GM18868 (cell line): ENCODE results near the gene USP35.
"Not testable (repeated sequence)": the region's sequence is repeated elsewhere in the genome, so short reads cannot be mapped to it uniquely, and the experiment has no call there.

ENCODE experiments used
- ATAC-seq: cut with Tn5 transposase; IDR thresholded peaks from one replicate; pipeline ENCODE4 v1.9.1; 2021; ENCODE audit warnings: mild to moderate bottlenecking, moderate library complexity; ENCODE audit not compliant: unreplicated experiment

Gene USP35

GRCh38 chr11:78170413-78170812 lies 18.3 kb upstream of the USP35 start:
- ATAC-seq: no peak

GRCh38 chr11:78170874-78171549 lies 17.7 kb upstream of the USP35 start:
- no peak for ATAC-seq

DNA sequence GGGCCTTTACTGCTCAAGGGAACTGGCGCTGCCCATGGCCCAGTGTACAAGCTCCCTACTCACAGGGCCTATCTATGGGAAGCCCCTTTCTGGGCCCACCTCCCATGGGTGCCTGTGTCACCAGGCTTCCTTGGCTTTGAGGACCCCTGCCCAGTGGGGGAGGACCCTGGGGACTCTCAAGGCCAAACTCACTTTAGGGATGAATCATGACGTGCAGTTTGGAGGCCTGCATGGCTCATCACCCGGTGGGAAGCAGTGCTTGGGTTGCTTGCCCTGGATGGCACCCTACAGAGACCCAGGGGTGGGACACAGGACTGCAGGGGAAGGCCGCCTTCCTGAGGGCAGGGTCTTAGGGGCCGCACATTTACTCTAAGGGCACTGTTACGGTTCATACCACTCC lies 16.8 kb upstream of the USP35 start:
- ATAC-seq: no peak

DNA sequence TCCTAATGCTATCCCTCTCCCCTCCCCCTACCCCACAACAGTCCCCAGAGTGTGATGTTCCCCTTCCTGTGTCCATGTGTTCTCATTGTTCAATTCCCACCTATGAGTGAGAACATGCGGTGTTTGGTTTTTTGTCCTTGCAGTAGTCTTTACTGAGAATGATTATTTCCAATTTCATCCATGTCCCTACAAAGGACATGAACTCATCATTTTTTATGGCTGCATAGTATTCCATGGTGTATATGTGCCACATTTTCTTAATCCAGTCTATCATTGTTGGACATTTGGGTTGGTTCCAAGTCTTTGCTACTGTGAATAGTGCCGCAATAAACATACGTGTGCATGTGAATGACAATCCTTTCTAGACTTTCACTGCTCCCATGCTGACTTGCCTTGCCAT lies 12.9 kb upstream of the USP35 start:
- ATAC-seq: not testable (repeated sequence)

DNA sequence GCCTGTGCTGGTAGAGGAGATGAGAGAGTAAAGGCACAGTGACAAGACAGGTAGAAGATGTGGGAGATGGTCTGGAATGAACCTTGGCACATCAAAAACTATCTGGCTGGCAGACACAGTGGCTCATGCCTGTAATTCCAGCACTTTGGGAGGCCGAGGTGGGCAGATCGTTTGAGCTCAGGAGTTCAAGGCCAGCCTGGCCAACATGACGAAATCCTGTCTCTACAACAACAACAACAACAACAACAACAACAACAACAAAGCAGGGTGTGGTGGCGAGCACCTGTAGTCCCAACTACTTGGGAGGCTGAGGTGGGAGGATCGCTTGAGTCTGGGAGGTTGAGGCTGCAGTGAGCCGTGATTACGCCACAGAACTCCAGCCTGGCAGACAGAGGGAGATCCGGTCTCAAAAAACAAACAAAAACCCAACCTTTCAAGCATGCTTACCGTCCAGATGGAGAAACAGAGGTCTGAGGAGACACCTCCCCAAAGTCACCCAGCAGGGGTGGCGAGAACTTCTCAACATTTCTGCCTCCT lies 12.0 kb upstream of the USP35 start:
- no peak for ATAC-seq

GRCh38 chr11:78177216-78177615 lies 11.5 kb upstream of the USP35 start:
- no peak for ATAC-seq

- ATAC-seq: no peak
Measured at GRCh38 chr11:78179459-78180071, 9.2 kb upstream of the USP35 start.

- no peak for ATAC-seq
Measured at GRCh38 chr11:78180751-78181150, 8.0 kb upstream of the USP35 start.

- no peak for ATAC-seq
Measured at GRCh38 chr11:78181185-78181584, 7.5 kb upstream of the USP35 start.

- ATAC-seq: peak; percentile 13
Measured at GRCh38 chr11:78187366-78188285, 1.1 kb upstream of the USP35 start.

GRCh38 chr11:78189174-78189724 lies 530 bp downstream of the USP35 start:
- ATAC-seq: no peak

- no peak for ATAC-seq
Measured at GRCh38 chr11:78189851-78190250, 1.1 kb downstream of the USP35 start.

- no peak for ATAC-seq
Measured at GRCh38 chr11:78190374-78190773, 1.7 kb downstream of the USP35 start.

GRCh38 chr11:78190871-78191538 lies 2.3 kb downstream of the USP35 start:
- no peak for ATAC-seq

DNA sequence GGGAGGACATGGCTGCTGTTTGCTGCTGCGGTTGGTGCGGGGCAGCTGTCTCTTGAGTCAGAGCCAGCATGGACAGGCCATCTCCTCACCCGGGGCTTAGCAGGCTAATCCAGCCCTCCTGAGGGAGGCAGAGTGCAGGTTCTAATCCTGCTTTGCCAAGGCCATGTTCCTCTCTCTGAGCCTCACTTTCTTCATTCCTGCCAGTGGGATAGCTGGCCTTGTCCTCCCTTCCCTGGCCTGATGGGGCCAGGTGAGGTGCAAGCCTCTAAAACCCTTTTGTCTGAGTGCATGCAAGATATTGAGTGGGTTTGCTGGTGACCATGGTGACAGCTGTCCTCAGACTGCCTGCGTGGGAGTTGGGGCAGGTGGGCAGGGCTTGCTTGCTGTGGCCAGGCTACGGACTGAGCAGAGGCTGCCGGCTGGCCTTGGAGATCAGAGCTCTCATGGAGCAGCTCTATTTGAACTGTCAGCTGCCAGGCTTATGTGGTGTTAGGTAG lies 3.6 kb downstream of the USP35 start:
- no peak for ATAC-seq

DNA sequence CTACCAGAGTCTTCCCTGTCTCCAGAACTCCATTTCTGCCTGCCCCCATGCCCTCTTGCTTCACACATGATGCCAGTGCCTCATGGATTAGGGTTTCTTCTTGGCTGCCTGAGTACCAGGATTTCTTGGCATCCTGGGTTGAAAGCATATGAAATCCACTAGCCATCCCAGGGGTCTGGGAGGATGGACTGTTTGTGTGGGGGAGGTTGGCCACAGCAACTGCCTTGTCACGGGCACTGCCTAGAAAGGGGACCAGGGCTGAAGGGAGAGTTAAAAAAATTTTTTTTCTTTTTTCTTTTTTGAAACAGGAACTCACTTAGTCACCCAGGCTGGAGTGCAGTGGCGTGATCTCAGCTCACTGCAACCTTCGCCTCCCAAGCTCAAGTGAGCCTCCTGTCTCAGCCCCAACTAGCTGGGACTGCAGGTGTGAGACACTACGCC lies 4.2 kb downstream of the USP35 start:
- no peak for ATAC-seq

GRCh38 chr11:78193806-78194205 lies 5.1 kb downstream of the USP35 start:
- no peak for ATAC-seq

DNA sequence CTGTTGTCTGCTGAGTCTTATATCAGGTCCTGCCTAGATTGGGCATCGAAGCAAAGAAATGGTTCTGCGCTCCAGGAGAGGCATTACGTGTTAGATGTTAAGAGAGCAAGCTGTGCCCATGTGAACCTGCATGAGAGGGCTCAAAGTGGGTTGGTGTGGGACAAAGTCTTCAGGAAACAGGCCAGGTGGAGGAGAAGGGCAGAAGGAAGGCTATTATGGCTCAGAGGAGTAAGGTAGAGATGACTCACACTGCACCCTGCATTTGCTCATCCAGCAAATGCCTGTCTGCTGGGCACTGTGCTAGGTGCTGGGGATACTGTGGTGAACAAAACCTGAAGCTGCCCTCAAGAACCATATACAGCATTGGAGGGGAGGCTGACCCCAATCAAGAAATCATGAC lies 5.8 kb downstream of the USP35 start:
- ATAC-seq: no peak

DNA sequence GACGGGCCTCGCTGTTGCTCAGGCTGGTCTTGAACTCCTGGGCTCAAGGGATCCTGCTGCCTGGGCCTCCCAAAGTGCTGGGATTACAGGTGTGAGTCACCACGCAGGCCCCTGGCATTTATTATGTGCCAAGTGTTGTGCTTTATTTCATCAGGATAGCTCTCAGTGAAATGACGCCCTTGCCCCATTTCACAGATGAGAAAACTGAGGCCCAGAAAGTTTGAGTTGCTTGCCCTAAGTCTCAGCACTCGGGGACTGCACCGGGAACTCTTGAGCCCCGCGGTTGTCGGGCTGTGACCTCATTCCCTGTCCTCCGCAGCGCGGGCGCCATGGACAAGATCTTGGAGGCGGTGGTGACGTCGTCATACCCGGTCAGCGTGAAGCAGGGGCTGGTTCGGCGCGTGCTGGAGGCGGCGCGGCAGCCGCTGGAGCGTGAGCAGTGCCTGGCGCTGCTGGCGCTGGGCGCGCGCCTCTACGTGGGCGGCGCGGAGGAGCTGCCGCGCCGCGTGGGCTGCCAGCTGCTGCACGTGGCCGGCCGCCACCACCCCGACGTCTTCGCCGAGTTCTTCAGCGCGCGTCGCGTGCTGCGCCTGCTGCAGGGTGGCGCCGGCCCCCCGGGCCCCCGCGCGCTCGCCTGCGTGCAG lies 7.3 kb downstream of the USP35 start:
- no peak for ATAC-seq

DNA sequence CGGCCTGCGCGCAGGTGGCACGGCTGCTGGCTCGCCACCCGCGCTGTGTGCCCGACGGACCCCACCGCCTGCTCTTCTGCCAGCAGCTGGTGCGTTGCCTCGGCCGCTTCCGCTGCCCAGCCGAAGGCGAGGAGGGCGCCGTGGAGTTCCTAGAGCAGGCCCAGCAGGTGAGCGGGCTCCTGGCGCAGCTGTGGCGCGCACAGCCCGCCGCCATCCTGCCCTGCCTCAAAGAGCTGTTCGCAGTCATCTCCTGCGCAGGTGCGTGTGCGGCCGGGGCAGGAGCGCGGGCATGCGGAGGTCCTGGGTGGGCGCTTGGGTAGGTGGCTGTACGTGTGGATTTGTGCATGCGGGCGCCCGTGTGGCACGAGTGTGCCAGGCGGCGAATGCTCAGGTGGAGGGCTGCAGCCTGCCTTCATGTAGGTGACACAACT lies 8.0 kb downstream of the USP35 start:
- ATAC-seq: no peak
